ENCODE measurements around the gene HMGN4. TPM values are rescaled to one million over a fixed set of nuclear protein-coding genes. Genes with fewer than 3 reads are reported as not detected.

The HMGN4 gene
- total RNA-seq, 1 donor from 2014 or later, result 39.7 TPM

DNA sequence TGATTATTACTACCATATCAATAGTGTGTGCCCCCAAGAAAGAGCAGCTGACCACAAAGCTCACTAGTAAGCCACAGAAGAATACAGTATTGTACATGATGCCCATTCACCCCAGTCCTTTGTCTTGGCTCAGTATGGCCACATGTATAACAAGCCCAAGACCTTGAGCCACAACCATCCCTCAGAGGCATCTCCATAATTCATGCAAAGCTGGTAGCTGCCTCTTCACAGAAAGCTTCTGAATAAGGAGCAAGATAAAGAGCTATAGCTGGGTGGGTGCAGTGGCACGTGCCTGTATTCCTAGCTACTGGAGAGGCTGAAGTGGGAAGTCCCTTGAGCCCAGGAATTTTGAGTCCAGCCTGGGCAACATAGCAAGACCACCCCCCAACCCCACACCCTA lies 42.9 kb upstream of the HMGN4 start:
- Mint-ChIP-seq H3K4me3 (ENCODE audit: low read depth) (no peak overlapping the region), H3K27me3 (peaks cover 13% of the 10 kb centered on the region), H3K9me3 (ENCODE audit: low read depth) (no peaks in the 10 kb centered on the region), H3K36me3 (ENCODE audit: insufficient read depth) (no peaks in the 10 kb centered on the region), H3K27ac (no peak overlapping the region), H3K4me1 (ENCODE audit: low read depth) (peaks cover 30% of the 10 kb centered on the region)
- TF ChIP-seq, protein P1, sequence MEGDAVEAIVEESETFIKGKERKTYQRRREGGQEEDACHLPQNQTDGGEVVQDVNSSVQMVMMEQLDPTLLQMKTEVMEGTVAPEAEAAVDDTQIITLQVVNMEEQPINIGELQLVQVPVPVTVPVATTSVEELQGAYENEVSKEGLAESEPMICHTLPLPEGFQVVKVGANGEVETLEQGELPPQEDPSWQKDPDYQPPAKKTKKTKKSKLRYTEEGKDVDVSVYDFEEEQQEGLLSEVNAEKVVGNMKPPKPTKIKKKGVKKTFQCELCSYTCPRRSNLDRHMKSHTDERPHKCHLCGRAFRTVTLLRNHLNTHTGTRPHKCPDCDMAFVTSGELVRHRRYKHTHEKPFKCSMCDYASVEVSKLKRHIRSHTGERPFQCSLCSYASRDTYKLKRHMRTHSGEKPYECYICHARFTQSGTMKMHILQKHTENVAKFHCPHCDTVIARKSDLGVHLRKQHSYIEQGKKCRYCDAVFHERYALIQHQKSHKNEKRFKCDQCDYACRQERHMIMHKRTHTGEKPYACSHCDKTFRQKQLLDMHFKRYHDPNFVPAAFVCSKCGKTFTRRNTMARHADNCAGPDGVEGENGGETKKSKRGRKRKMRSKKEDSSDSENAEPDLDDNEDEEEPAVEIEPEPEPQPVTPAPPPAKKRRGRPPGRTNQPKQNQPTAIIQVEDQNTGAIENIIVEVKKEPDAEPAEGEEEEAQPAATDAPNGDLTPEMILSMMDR (IDR thresholded peaks at IDR 0.05; ENCODE audit: unreplicated experiment), result no peak
- DNase-seq (ENCODE audit: low spot score, unreplicated experiment), result no peak

DNA sequence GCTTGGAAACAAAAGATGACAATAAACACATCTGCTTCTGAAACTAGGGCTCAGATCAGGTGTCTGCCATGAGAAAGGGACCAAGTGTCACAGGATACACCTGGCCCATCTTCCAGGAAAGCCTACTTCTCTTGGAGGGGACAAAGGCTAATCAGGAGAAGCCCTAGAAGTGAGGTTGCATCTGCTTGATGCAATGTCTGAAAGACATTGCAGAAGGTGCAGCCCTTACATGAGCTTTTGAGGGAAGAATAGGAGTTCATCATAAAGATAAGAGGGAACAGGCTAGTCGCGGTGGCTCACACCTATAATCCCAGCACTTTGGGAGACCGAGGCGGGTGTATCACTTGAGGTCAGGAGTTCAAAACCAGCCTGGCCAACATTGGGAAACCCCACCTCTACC lies 40.6 kb upstream of the HMGN4 start:
- no peak for DNase-seq (ENCODE audit: low spot score, unreplicated experiment)
- Mint-ChIP-seq H3K9me3 (ENCODE audit: low read depth) (no peaks in the 10 kb centered on the region), H3K4me1 (ENCODE audit: low read depth) (peaks cover 21% of the 10 kb centered on the region), H3K27me3 (peaks cover 35% of the 10 kb centered on the region), H3K27ac (no peak overlapping the region), H3K4me3 (ENCODE audit: low read depth) (no peak overlapping the region), H3K36me3 (ENCODE audit: insufficient read depth) (no peaks in the 10 kb centered on the region)
- TF ChIP-seq, protein P1 (IDR thresholded peaks at IDR 0.05; ENCODE audit: unreplicated experiment), result no peak

DNA sequence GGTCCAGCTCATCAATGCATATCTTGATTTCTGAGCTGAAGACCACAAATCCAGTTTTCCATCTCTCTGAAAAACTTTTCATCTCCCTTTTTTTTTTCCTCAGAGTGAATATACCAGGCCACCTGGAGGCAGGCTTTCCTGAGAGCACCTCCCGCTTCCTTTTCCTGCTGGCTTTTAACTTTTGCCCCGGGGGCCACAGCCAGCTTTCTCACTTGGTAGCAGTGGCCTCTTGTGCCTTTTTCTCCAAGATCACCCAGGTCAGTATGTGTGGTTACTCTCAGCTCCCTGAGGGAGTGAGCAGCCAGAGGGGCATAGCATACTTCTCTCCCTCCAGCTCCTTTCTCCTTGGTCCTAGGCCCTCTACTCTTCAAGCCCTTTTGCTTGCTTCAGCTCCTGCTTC lies 38.1 kb upstream of the HMGN4 start, which contains the start of gene BTN1A1:
TSS of gene BTN1A1 (plus strand) at position 202 of the 400 bp plus-strand sequence. CDS start 984 bp downstream, outside the sequence.
- TF ChIP-seq, protein P1 (IDR thresholded peaks at IDR 0.05; ENCODE audit: unreplicated experiment), result no peak
- Mint-ChIP-seq H3K36me3 (ENCODE audit: insufficient read depth) (no peaks in the 10 kb centered on the region), H3K9me3 (ENCODE audit: low read depth) (no peaks in the 10 kb centered on the region), H3K4me3 (ENCODE audit: low read depth) (peak within 1 kb of the TSS; percentile 65), H3K27ac (no peak within 1 kb of the TSS), H3K4me1 (ENCODE audit: low read depth) (peaks cover 9% of the 10 kb centered on the region), H3K27me3 (peaks cover 45% of the 10 kb centered on the region)
- no peak for DNase-seq (ENCODE audit: low spot score, unreplicated experiment)

DNA sequence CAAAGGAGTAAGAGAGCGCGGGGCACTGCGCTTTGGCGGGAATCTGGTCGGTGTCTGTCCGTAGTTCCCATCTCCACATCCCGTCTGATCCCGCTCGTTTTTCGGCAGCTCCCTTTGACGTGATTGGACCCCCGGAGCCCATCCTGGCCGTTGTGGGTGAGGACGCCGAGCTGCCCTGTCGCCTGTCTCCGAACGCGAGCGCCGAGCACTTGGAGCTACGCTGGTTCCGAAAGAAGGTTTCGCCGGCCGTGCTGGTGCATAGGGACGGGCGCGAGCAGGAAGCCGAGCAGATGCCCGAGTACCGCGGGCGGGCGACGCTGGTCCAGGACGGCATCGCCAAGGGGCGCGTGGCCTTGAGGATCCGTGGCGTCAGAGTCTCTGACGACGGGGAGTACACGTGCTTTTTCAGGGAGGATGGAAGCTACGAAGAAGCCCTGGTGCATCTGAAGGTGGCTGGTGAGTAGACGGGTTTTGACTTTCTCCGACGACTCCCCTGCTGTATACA lies 36.6 kb upstream of the HMGN4 start:
- Mint-ChIP-seq H3K27me3 (peaks cover 49% of the 10 kb centered on the region), H3K4me1 (ENCODE audit: low read depth) (peaks cover 9% of the 10 kb centered on the region), H3K4me3 (ENCODE audit: low read depth) (peak overlapping the region; percentile 65), H3K36me3 (ENCODE audit: insufficient read depth) (peaks cover 1% of the 10 kb centered on the region), H3K27ac (no peak overlapping the region), H3K9me3 (ENCODE audit: low read depth) (no peaks in the 10 kb centered on the region)
- no peak for DNase-seq (ENCODE audit: low spot score, unreplicated experiment)
- TF ChIP-seq, protein P1 (IDR thresholded peaks at IDR 0.05; ENCODE audit: unreplicated experiment), result no peak

DNA sequence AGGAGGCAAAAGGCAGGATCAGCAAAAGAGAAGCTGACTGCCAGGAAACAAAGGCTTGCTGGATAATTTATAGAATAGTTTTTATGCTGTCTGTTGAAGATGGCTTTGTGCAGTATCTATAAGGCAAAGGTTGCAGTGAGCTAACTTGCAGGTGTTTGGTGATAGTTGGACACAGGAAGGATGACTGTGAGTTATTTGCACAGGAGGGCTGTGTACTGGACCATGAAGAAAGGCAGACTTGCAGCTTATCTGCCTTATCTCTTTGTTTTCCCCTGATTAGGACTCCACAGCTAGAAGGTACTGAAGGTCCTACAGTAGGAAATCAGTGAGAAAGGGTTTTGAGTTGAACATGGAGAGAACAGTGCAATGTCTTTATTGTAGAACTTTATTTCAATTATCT lies 36.0 kb upstream of the HMGN4 start:
- no peak for DNase-seq (ENCODE audit: low spot score, unreplicated experiment)
- TF ChIP-seq, protein P1 (IDR thresholded peaks at IDR 0.05; ENCODE audit: unreplicated experiment), result no peak
- Mint-ChIP-seq H3K27ac (no peak overlapping the region), H3K4me1 (ENCODE audit: low read depth) (peaks cover 9% of the 10 kb centered on the region), H3K4me3 (ENCODE audit: low read depth) (no peak overlapping the region), H3K36me3 (ENCODE audit: insufficient read depth) (peaks cover 1% of the 10 kb centered on the region), H3K27me3 (peaks cover 48% of the 10 kb centered on the region), H3K9me3 (ENCODE audit: low read depth) (no peaks in the 10 kb centered on the region)

Data from progenitor cell of endocrine pancreas (in vitro differentiated cells).